Glomerular visceral epithelial cell (primary cell): ENCODE data around the gene RAB5B.
A peak's percentile ranks its signal among the peaks of the same experiment; 100 is the strongest.

ENCODE experiments used
- DNase-seq: peaks from one replicate; pipeline ENCODE4 v3.0.0-alpha.2; 2016; ENCODE audit errors: extremely low spot score

Gene RAB5B

GRCh38 chr12:55940065-55940732, 33.7 kb upstream of the RAB5B start:
- DNase-seq, result peak; percentile 80

- DNase-seq, result no peak
Observed at GRCh38 chr12:55942055-55942454, 31.8 kb upstream of the RAB5B start.

GRCh38 chr12:55942577-55943136, 31.2 kb upstream of the RAB5B start:
- DNase-seq, result no peak

GRCh38 chr12:55946553-55946952, 27.3 kb upstream of the RAB5B start:
- no peak for DNase-seq

- no peak for DNase-seq
Observed at GRCh38 chr12:55955344-55955743, 18.5 kb upstream of the RAB5B start.

GRCh38 chr12:55955800-55956508, 17.9 kb upstream of the RAB5B start:
- peak; percentile 75 for DNase-seq

- no peak for DNase-seq
Observed at GRCh38 chr12:55957106-55957859, 16.6 kb upstream of the RAB5B start.

- no peak for DNase-seq
Observed at GRCh38 chr12:55963760-55964159, 10.1 kb upstream of the RAB5B start.

GRCh38 chr12:55965240-55965639, 8.6 kb upstream of the RAB5B start:
- no peak for DNase-seq

GRCh38 chr12:55965941-55966407, 7.9 kb upstream of the RAB5B start, which contains the start of gene PMEL:
Gene PMEL, minus strand, starts transcription at chr12:55966042. Its CDS starts 31 bp downstream, at chr12:55966011.
- no peak for DNase-seq

GRCh38 chr12:55966408-55967281, 7.2 kb upstream of the RAB5B start, which contains the start of gene CDK2:
Gene CDK2, plus strand, starts transcription at chr12:55966830. Its CDS starts 179 bp downstream, at chr12:55967009.
- DNase-seq, result peak; percentile 82

- no peak for DNase-seq
Observed at GRCh38 chr12:55969356-55969755, 4.5 kb upstream of the RAB5B start.

- DNase-seq, result no peak
Observed at GRCh38 chr12:55970775-55971174, 3.1 kb upstream of the RAB5B start.

GRCh38 chr12:55972042-55972441, 1.8 kb upstream of the RAB5B start:
- DNase-seq, result peak; percentile 36

- no peak for DNase-seq
Observed at GRCh38 chr12:55972456-55972855, 1.4 kb upstream of the RAB5B start.

- no peak for DNase-seq
Observed at GRCh38 chr12:55972911-55973598, 823 bp upstream of the RAB5B start.

- peak; percentile 60 for DNase-seq
Observed at GRCh38 chr12:55974308-55974730, 441 bp downstream of the RAB5B start.

GRCh38 chr12:55978393-55978792, 4.5 kb downstream of the RAB5B start:
- no peak for DNase-seq

GRCh38 chr12:55979069-55979468, 5.2 kb downstream of the RAB5B start:
- no peak for DNase-seq

- peak; percentile 24 for DNase-seq
Observed at GRCh38 chr12:55981882-55982281, 8.0 kb downstream of the RAB5B start.
